ENCODE measurements around the gene ADAM12.
"Not testable (repeated sequence)": the region's sequence is repeated elsewhere in the genome, so short reads cannot be mapped to it uniquely, and the experiment has no call there.

- not testable (repeated sequence) for TF ChIP-seq EZH2 (optimal IDR thresholded peaks at IDR 0.05; ENCODE audit: low read depth, low read length)
- TF ChIP-seq, protein P1, sequence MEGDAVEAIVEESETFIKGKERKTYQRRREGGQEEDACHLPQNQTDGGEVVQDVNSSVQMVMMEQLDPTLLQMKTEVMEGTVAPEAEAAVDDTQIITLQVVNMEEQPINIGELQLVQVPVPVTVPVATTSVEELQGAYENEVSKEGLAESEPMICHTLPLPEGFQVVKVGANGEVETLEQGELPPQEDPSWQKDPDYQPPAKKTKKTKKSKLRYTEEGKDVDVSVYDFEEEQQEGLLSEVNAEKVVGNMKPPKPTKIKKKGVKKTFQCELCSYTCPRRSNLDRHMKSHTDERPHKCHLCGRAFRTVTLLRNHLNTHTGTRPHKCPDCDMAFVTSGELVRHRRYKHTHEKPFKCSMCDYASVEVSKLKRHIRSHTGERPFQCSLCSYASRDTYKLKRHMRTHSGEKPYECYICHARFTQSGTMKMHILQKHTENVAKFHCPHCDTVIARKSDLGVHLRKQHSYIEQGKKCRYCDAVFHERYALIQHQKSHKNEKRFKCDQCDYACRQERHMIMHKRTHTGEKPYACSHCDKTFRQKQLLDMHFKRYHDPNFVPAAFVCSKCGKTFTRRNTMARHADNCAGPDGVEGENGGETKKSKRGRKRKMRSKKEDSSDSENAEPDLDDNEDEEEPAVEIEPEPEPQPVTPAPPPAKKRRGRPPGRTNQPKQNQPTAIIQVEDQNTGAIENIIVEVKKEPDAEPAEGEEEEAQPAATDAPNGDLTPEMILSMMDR (IDR thresholded peaks at IDR 0.05; ENCODE audit: low read length): not testable (repeated sequence)
Measured at GRCh38 chr10:126172755-126173154, 215.5 kb downstream of the ADAM12 start.
